Ovary (tissue), 9 donors: ENCODE measurements around the gene SIK2. TPM values are rescaled to one million over a fixed set of nuclear protein-coding genes. Genes with fewer than 3 reads are reported as not detected.
A peak's percentile ranks its signal among the peaks of the same experiment; 100 is the strongest.

Experiments
- DNase-seq, 5 donors: peaks; one replicate each; pipeline ENCODE4 v3.0.0-alpha.2; 2019 to 2020
- H3K27ac ChIP-seq, 2 donors: fragments of 200-600 bp; one replicate each; pipeline versions ENCODE4 v1.5.1 to v1.8.0; 2019 to 2022
- H3K27me3 ChIP-seq: fragments of 200-600 bp; one replicate; pipeline ENCODE4 v1.8.0; 2022
- H3K36me3 ChIP-seq: fragments of 200-600 bp; sonication (generic); one replicate; pipeline ENCODE4 v1.5.1; 2019
- H3K4me1 ChIP-seq: one replicate; pipeline ENCODE4 v1.8.1; 2013; ENCODE audit warnings: mild to moderate bottlenecking, moderate library complexity; ENCODE audit not compliant: insufficient read depth
- H3K4me3 ChIP-seq: fragments of 200-600 bp; sonication (generic); one replicate; pipeline ENCODE4 v1.5.1; 2017
- H3K9me3 ChIP-seq, 2 donors: fragments of 200-600 bp in 1 of 2; sonication (generic) in 1 of 2; one replicate each; pipeline versions ENCODE4 v1.5.1 to v1.8.1; 2013 to 2019; ENCODE audit warnings: mild to moderate bottlenecking in 1 of 2, moderate library complexity in 1 of 2
- CTCF ChIP-seq, 3 donors: fragments of 450-650 bp in 2 of 3; fragments of 200-600 bp in 1 of 3; IDR thresholded peaks; one replicate each; pipeline versions ENCODE4 v1.5.1 to v1.8.0; 2016 to 2022; ENCODE audit warnings: antibody characterized with exemption in 3 of 3, mild to moderate bottlenecking in 1 of 3
- EP300 ChIP-seq: sonication (generic); formaldehyde crosslinking; IDR thresholded peaks from one replicate; pipeline ENCODE4 v1.6.1; 2017; ENCODE audit warnings: antibody characterized with exemption
- POLR2A ChIP-seq: fragments of 450-650 bp; IDR thresholded peaks from one replicate; pipeline ENCODE4 v1.6.1; 2017; ENCODE audit warnings: antibody characterized with exemption, mild to moderate bottlenecking, moderate library complexity
- WGBS, 3 donors: extraction: QIAGEN DNeasy Blood & Tissue Kit in 1 of 3; methylation state at CpG; one replicate each; pipeline versions ENCODE4 v1.1.5 to v1.1.7; 2013 to 2017; 5-methylcytosine and 5-hydroxymethylcytosine counted together
- intact Hi-C, 4 donors: fragments of 100-400 bp; cut with DNase I; formaldehyde crosslinking; loops; one replicate each; pipeline versions ENCODE4 v1.11.0 to v1.15.1; 2022 to 2023
- polyA plus RNA-seq, 2 donors: library from polyadenylated mRNA; stranded (reverse); fragments of 200-250 nt in 1 of 2; fragments of 350-450 nt in 1 of 2; fragmentation: Illumina TruSeq in 1 of 2; extraction: RNeasy Lipid Tissue Mini Kit (QIAGEN cat#74804) in 1 of 2; gene quantifications; one replicate each; pipeline ENCODE4 v1.2.3, GENCODE V29; 2013 to 2014
- total RNA-seq, 7 donors: library from RNA; depleted of rRNA in 2 of 7; stranded (reverse); fragments of >200 nt in 2 of 7; fragmentation: NEBNext Ultra II Directional in 3 of 7; extraction: Animal tissue kit (Norgen Biotek cat#: 25700) in 3 of 7; gene quantifications; one replicate each; pipeline versions ENCODE4 v1.1.0 to v1.2.4, GENCODE V29; 2016 to 2023
- donor health status: DM: no; HTN: no; CAD: no; lungs with moderate emphysema.
- donor health status: DM: no; HTN: no; CAD: no.
- donor health status: Bipolar disorder and iron deficiency.
- donor health status: DM: yes; HTN: yes; CAD: no.
- donor health status: DM: no; HTN: no; CAD: no.
- donor health status: DM: yes; HTN: yes; CAD: no.

Gene SIK2
- total and polyA plus RNA-seq, 9 donors = 13.7 to 50.5 (median 26.8) TPM

GRCh38 chr11:111734101-111734953 lies 132.1 kb downstream of the SIK2 start:
- Histone ChIP-seq H3K4me1 (peaks cover 66% of the 10 kb centered on the region), H3K27ac (peak overlapping the region; percentile 90 to 98), H3K4me3 (no peak overlapping the region), H3K9me3 (no peaks in the 10 kb centered on the region), H3K36me3 (no peaks in the 10 kb centered on the region), H3K27me3 (no peaks in the 10 kb centered on the region)
- TF ChIP-seq CTCF (IDR thresholded peaks at IDR 0.05) = no peak
- no peak for TF ChIP-seq POLR2A
- TF ChIP-seq EP300 = no peak
- intact Hi-C loops = loop anchor here in 1 of 4 donors (10.0 kb wide), 1 partner anchor 130 kb away; the partner anchor contains the start of gene SIK2
- 56 to 70% (median 60%) methylated on average over 7 to 8 of the region's 8 CpGs for WGBS, 3 donors
- peak in 2 of 5 donors; percentile 54 to 55 for DNase-seq

GRCh38 chr11:111734954-111735261 lies 132.7 kb downstream of the SIK2 start:
- no peak for DNase-seq
- Histone ChIP-seq H3K4me1 (peaks cover 61% of the 10 kb centered on the region), H3K27me3 (no peaks in the 10 kb centered on the region), H3K27ac (peak overlapping the region; percentile 90 to 98), H3K9me3 (no peaks in the 10 kb centered on the region), H3K4me3 (no peak overlapping the region), H3K36me3 (no peaks in the 10 kb centered on the region)
- TF ChIP-seq POLR2A (peak; percentile 80), EP300 (no peak), CTCF (IDR thresholded peaks at IDR 0.05) (no peak)
- intact Hi-C loops = loop anchor here in 1 of 4 donors (10.0 kb wide), 1 partner anchor 130 kb away; the partner anchor contains the start of gene SIK2
- 15 to 17% (median 17%) methylated on average over 6 of the region's 6 CpGs for WGBS, 3 donors

GRCh38 chr11:111735262-111736116 lies 133.2 kb downstream of the SIK2 start:
- 5 to 8% (median 6%) methylated on average over 19 of the region's 19 CpGs for WGBS, 3 donors
- no peaks in the 10 kb centered on the region for H3K9me3 ChIP-seq
- H3K27me3 ChIP-seq = no peaks in the 10 kb centered on the region
- intact Hi-C loops = loop anchor here in 2 of 4 donors (2.0 to 10.0 kb wide), 2 partner anchors 131 to 133 kb away; partner anchors contain the start of gene SIK2 (in 2 of the 2)
- peak overlapping the region; percentile 41 for H3K4me3 ChIP-seq
- TF ChIP-seq POLR2A (peak; percentile 26), EP300 (no peak), CTCF (IDR thresholded peaks at IDR 0.05) (no peak)
- peaks cover 61% of the 10 kb centered on the region for H3K4me1 ChIP-seq
- H3K27ac ChIP-seq = peak overlapping the region; percentile 90 to 98
- DNase-seq = peak; percentile 84 to 93 (median 85)
- H3K36me3 ChIP-seq = no peaks in the 10 kb centered on the region

GRCh38 chr11:111736181-111736590 lies 133.9 kb downstream of the SIK2 start:
- WGBS, 3 donors = 15 to 26% (median 16%) methylated on average over 11 of the region's 11 CpGs
- intact Hi-C loops = loop anchor here in 2 of 4 donors (2.0 to 10.0 kb wide), 2 partner anchors 131 to 133 kb away; partner anchors contain the start of gene SIK2 (in 2 of the 2)
- Histone ChIP-seq H3K27me3 (no peaks in the 10 kb centered on the region), H3K27ac (peak overlapping the region; percentile 90 to 98), H3K4me1 (peaks cover 56% of the 10 kb centered on the region), H3K9me3 (no peaks in the 10 kb centered on the region), H3K4me3 (no peak overlapping the region), H3K36me3 (no peaks in the 10 kb centered on the region)
- DNase-seq = peak in 3 of 5 donors; percentile 50 to 55 (median 52)
- TF ChIP-seq POLR2A (no peak), CTCF (IDR thresholded peaks at IDR 0.05) (no peak), EP300 (no peak)
